Transverse colon (tissue), 4 donors: ENCODE data around the gene GRIA3. TPM values are rescaled to one million over a fixed set of nuclear protein-coding genes. Genes with fewer than 3 reads are reported as not detected.

Experiments used
- DNase-seq: peaks from one replicate; pipeline ENCODE4 v3.0.0-alpha.2; 2019
- H3K27ac ChIP-seq, 4 donors: fragments of 200-600 bp; sonication (generic); 2 replicates each; pipeline ENCODE4 v1.5.1; 2016 to 2018; ENCODE audit warnings: inconsistent platforms in 4 of 4
- H3K27me3 ChIP-seq: fragments of 200-600 bp; sonication (generic); 2 replicates; pipeline ENCODE4 v1.5.1; 2017; ENCODE audit warnings: inconsistent platforms
- H3K36me3 ChIP-seq, 4 donors: fragments of 200-600 bp; sonication (generic); 2 replicates each; pipeline ENCODE4 v1.5.1; 2017 to 2019; ENCODE audit warnings: inconsistent platforms in 4 of 4
- H3K4me1 ChIP-seq, 4 donors: fragments of 200-600 bp; sonication (generic); 2 replicates each; pipeline ENCODE4 v1.5.1; 2017 to 2020; ENCODE audit warnings: inconsistent platforms in 4 of 4
- H3K4me3 ChIP-seq, 4 donors: fragments of 200-600 bp; sonication (generic); 1 replicate in 1 of 4; 2 replicates in 3 of 4; pipeline versions ENCODE4 v1.5.1 to v1.6.1; 2017 to 2019; ENCODE audit warnings: inconsistent platforms in 4 of 4
- H3K9me3 ChIP-seq, 2 donors: fragments of 200-600 bp; sonication (generic); 2 replicates each; pipeline ENCODE4 v1.5.1; 2017 to 2019; ENCODE audit warnings: inconsistent platforms in 2 of 2
- CTCF ChIP-seq, 5 experiments: fragments of 200-600 bp in 3 of 5; fragments of 450-650 bp in 2 of 5; sonication (generic) in 3 of 5; IDR thresholded peaks; 1 replicate in 2 of 5; 2 replicates in 3 of 5; pipeline ENCODE4 v1.5.1; 2016 to 2017; ENCODE audit warnings: antibody characterized with exemption in 5 of 5, inconsistent platforms in 3 of 5, mild to moderate bottlenecking in 2 of 5, moderate library complexity in 1 of 5
- EP300 ChIP-seq: sonication (generic); formaldehyde crosslinking; IDR thresholded peaks from one replicate; pipeline ENCODE4 v1.6.1; 2017; ENCODE audit warnings: antibody characterized with exemption, low read depth
- POLR2A ChIP-seq: fragments of 450-650 bp; IDR thresholded peaks from one replicate; pipeline ENCODE4 v1.6.1; 2016; ENCODE audit warnings: antibody characterized with exemption, mild to moderate bottlenecking, moderate library complexity
- POLR2AphosphoS5 ChIP-seq, 3 donors: sonication (generic); formaldehyde crosslinking; IDR thresholded peaks; one replicate each; pipeline ENCODE4 v1.6.1; 2016; ENCODE audit warnings: antibody characterized with exemption in 3 of 3
- WGBS, 2 donors: methylation state at CpG; one replicate each; pipeline ENCODE4 v1.1.5; 2018; ENCODE audit warnings: low coverage in 1 of 2; 5-methylcytosine and 5-hydroxymethylcytosine counted together
- in situ Hi-C, 4 donors: fragments of 200-750 bp; cut with MboI; loops; one replicate each; pipeline versions ENCODE4 v1.15.0 to v1.15.1; 2017; ENCODE audit warnings: low sequenced_read_pairs in 3 of 4, low pct_ligation_motif_present in 1 of 4, low pct_unique_long_range_greater_than_20kb in 1 of 4
- intact Hi-C: fragments of 100-400 bp; cut with DNase I; formaldehyde crosslinking; loops from one replicate; pipeline ENCODE4 v1.15.1; 2023; ENCODE audit warnings: low total_unique reads
- total RNA-seq, 4 donors: library from RNA; depleted of rRNA; stranded (reverse); fragments of >200 nt; gene quantifications; one replicate each; pipeline ENCODE4 v1.1.0, GENCODE V29; 2016

GRIA3 gene
- total RNA-seq, 4 donors from 2014 or later: 0.40 to 1.1 (median 0.68) TPM; not detected in 1

GRCh38 chrX:123169247-123169901 is 14.7 kb upstream of the GRIA3 start:
- Histone ChIP-seq H3K4me3 (no peak overlapping the region), H3K36me3 (no peaks in the 10 kb centered on the region), H3K9me3 (no peaks in the 10 kb centered on the region), H3K4me1 (no peaks in the 10 kb centered on the region), H3K27ac (no peak overlapping the region), H3K27me3 (no peaks in the 10 kb centered on the region)
- no peak for DNase-seq
- in situ Hi-C loops: no loop called here
- no peak for TF ChIP-seq POLR2AphosphoS5 (IDR thresholded peaks at IDR 0.05)
- no peak for TF ChIP-seq CTCF (IDR thresholded peaks at IDR 0.05)
- TF ChIP-seq EP300: no peak
- TF ChIP-seq POLR2A: no peak
- 21% methylated on average over 2 of the region's 2 CpGs; no CpG with 5 or more reads in 1 of the 2 donors for WGBS, 2 donors
- intact Hi-C loops: no loop called here

- Histone ChIP-seq H3K4me1 (no peaks in the 10 kb centered on the region), H3K36me3 (no peaks in the 10 kb centered on the region), H3K4me3 (no peak overlapping the region), H3K27me3 (no peaks in the 10 kb centered on the region), H3K27ac (no peak overlapping the region), H3K9me3 (no peaks in the 10 kb centered on the region)
- in situ Hi-C loops (no loop called here), intact Hi-C loops (no loop called here)
- TF ChIP-seq EP300 (no peak), POLR2AphosphoS5 (IDR thresholded peaks at IDR 0.05) (no peak), CTCF (IDR thresholded peaks at IDR 0.05) (no peak), POLR2A (no peak)
- 81% methylated on average over 7 of the region's 7 CpGs; no CpG with 5 or more reads in 1 of the 2 donors for WGBS, 2 donors
- no peak for DNase-seq
These were observed 13.5 kb upstream of the GRIA3 start for GRCh38 chrX:123170546-123170945.

GRCh38 chrX:123171781-123172180 is 12.3 kb upstream of the GRIA3 start:
- Histone ChIP-seq H3K4me1 (no peaks in the 10 kb centered on the region), H3K4me3 (no peak overlapping the region), H3K27me3 (no peaks in the 10 kb centered on the region), H3K27ac (no peak overlapping the region), H3K9me3 (no peaks in the 10 kb centered on the region), H3K36me3 (no peaks in the 10 kb centered on the region)
- DNase-seq: no peak
- in situ Hi-C loops: no loop called here
- 0 to 61% methylated on average over 1 to 3 of the region's 3 CpGs for WGBS, 2 donors
- no peak for TF ChIP-seq EP300
- no peak for TF ChIP-seq CTCF (IDR thresholded peaks at IDR 0.05)
- TF ChIP-seq POLR2AphosphoS5 (IDR thresholded peaks at IDR 0.05): no peak
- TF ChIP-seq POLR2A: no peak
- intact Hi-C loops: no loop called here

- WGBS, 2 donors: 84 to 89% methylated on average over 1 to 2 of the region's 2 CpGs
- in situ Hi-C loops (no loop called here), intact Hi-C loops (no loop called here)
- Histone ChIP-seq H3K4me1 (no peaks in the 10 kb centered on the region), H3K4me3 (no peak overlapping the region), H3K27me3 (no peaks in the 10 kb centered on the region), H3K9me3 (no peaks in the 10 kb centered on the region), H3K27ac (no peak overlapping the region), H3K36me3 (no peaks in the 10 kb centered on the region)
- DNase-seq: no peak
- TF ChIP-seq CTCF (IDR thresholded peaks at IDR 0.05): no peak
- no peak for TF ChIP-seq EP300
- TF ChIP-seq POLR2AphosphoS5 (IDR thresholded peaks at IDR 0.05): no peak
- TF ChIP-seq POLR2A: no peak
These were observed 11.2 kb upstream of the GRIA3 start for GRCh38 chrX:123172869-123173268.
